K562 (cell line): ENCODE results near the gene HMBS. TPM values are rescaled to one million over a fixed set of nuclear protein-coding genes. Genes with fewer than 3 reads are reported as not detected.

Experiments used
- C11orf30 ChIP-seq: fragments of 450-650 bp; IDR thresholded peaks from 2 replicates; pipeline ENCODE4 v1.6.1; 2016; ENCODE audit warnings: low read depth, mild to moderate bottlenecking
- CBFA2T3 ChIP-seq: fragments of 450-650 bp; IDR thresholded peaks from 2 replicates; pipeline ENCODE4 v1.6.1; 2017
- CSDE1 ChIP-seq, 2 experiments: fragments of 450-650 bp; IDR thresholded peaks; 2 replicates each; pipeline ENCODE4 v1.6.1; 2016; ENCODE audit warnings: mild to moderate bottlenecking in 1 of 2
- HIVEP1 ChIP-seq: fragments of 250-450 bp; sonication (Bioruptor Pico); IDR thresholded peaks from 2 replicates; pipeline ENCODE4 v1.4.0; 2020; ENCODE audit warnings: mild to moderate bottlenecking
- NR1H2 ChIP-seq: sonication (generic); formaldehyde crosslinking; IDR thresholded peaks from 2 replicates; pipeline ENCODE4 v1.4.0; 2020; ENCODE audit warnings: mild to moderate bottlenecking, missing genetic modification reagents
- STAT5A ChIP-seq: IDR thresholded peaks from 2 replicates; pipeline ENCODE4 v1.6.1; 2012; ENCODE audit warnings: low read length, inconsistent platforms, borderline replicate concordance
- TRIM24 ChIP-seq, 2 experiments: fragments of 450-650 bp; IDR thresholded peaks; 2 replicates each; pipeline ENCODE4 v1.6.1; 2016
- ZMIZ1 ChIP-seq, 2 experiments: fragments of 150-350 bp in 1 of 2; IDR thresholded peaks; 2 replicates each; pipeline ENCODE4 v1.6.1; 2012 to 2016; ENCODE audit warnings: low read depth in 2 of 2, low read length in 2 of 2, mild to moderate bottlenecking in 1 of 2, moderate library complexity in 1 of 2
- ZNF445 ChIP-seq: fragments of 250-450 bp; sonication (Bioruptor Pico); IDR thresholded peaks from 2 replicates; pipeline ENCODE4 v1.4.0; 2020; ENCODE audit warnings: low read depth, mild to moderate bottlenecking, moderate library complexity
- polyA plus RNA-seq, 8 experiments: library from polyadenylated mRNA; depleted of rRNA in 4 of 8; stranded (reverse) in 5 of 8; unstranded in 3 of 8; fragments of >200 nt; fragmentation: Nextera tagmentation in 2 of 8; fragmentation: Illumina TruSeq in 1 of 8; extraction: Ambion mirVana in 2 of 8; extraction: Trizol in 1 of 8; gene quantifications; 2 replicates each; pipeline versions ENCODE4 v1.2.1 to v1.2.3, GENCODE V29; 2011 to 2014; ENCODE audit warnings: inconsistent platforms in 1 of 8, missing spikeins in 1 of 8
- total RNA-seq, 7 experiments: library from RNA; depleted of rRNA in 6 of 7; stranded (reverse); fragments of >200 nt in 6 of 7; fragmentation: Illumina TruSeq in 2 of 7; extraction: Trizol in 2 of 7; gene quantifications; 2 replicates each; pipeline versions ENCODE4 v1.2.1 to v1.2.3, GENCODE V29; 2011 to 2021; ENCODE audit warnings: low replicate concordance in 1 of 7

The HMBS gene
- total and polyA plus RNA-seq, 9 of the 15 experiments (the other 6 are each of a cell fraction or from before 2014, with no cell fraction given), result 56.9 to 385 (median 286) TPM

- TF ChIP-seq TRIM24 (IDR thresholded peaks at IDR 0.05) (no peak), CSDE1 (IDR thresholded peaks at IDR 0.05) (no peak), C11orf30 (peak; percentile 54), ZMIZ1 (IDR thresholded peaks at IDR 0.05; ENCODE audit: low read depth in 2 of 2, low read length in 2 of 2) (no peak), ZNF445 (no peak), STAT5A (no peak), CBFA2T3 (no peak), HIVEP1 (CRISPR knock-in tag) (no peak), NR1H2 (CRISPR knock-in tag) (no peak)
Measured at GRCh38 chr11:119121008-119121810, 36.5 kb downstream of the HMBS start, which contains the start of gene HINFP (continued).
